Astrocyte of the cerebellum (primary cell): Measurements from ENCODE around the gene SPATA45.

Experiments
- DNase-seq: peaks from one replicate; pipeline ENCODE4 v3.0.0-alpha.2; 2011; ENCODE audit warnings: low read depth
- H3K4me3 ChIP-seq: 2 replicates; pipeline ENCODE4 v1.5.1; 2011; ENCODE audit warnings: mild to moderate bottlenecking, low read depth, low read length, moderate library complexity
- CTCF ChIP-seq: IDR thresholded peaks from 2 replicates; pipeline ENCODE4 v1.5.1; 2012; ENCODE audit warnings: low read length, low read depth, moderate library complexity, mild to moderate bottlenecking; ENCODE audit errors: missing control alignments
- in situ Hi-C: cut with HindIII; loops from 2 replicates; pipeline ENCODE4 v1.10.0; 2017; ENCODE audit warnings: low sequenced_read_pairs

The SPATA45 gene

DNA sequence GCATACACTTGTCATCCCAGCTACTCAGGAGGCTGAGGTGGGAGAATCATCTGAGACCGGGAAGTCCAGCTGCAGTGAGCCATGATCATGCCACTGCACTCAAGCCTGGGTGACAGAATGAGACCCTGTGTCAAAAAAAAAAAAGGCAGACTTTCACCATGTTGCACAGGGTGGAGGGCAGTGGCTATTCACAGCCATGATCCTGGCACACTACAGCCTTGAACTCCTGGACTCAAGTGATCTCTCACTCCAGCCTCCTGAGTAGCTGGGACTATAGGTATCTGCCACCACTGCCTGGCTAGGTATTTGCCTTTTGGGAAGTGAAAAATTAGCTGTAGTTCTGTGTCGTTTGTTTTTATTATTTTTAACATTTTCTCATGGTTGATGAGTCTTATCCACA lies 19.1 kb downstream of the SPATA45 start:
- in situ Hi-C loops, result no loop called here
- DNase-seq, result no peak
- TF ChIP-seq CTCF, result no peak
- H3K4me3 ChIP-seq, result no peak overlapping the region

GRCh38 chr1:212827831-212828278 lies 19.6 kb downstream of the SPATA45 start:
- in situ Hi-C loops, result no loop called here
- no peak for DNase-seq
- no peak overlapping the region for H3K4me3 ChIP-seq
- no peak for TF ChIP-seq CTCF

- DNase-seq, result no peak
- H3K4me3 ChIP-seq, result no peak overlapping the region
- in situ Hi-C loops, result no loop called here
- TF ChIP-seq CTCF, result no peak
Observed at GRCh38 chr1:212827171-212827776, 20.2 kb downstream of the SPATA45 start.

DNA sequence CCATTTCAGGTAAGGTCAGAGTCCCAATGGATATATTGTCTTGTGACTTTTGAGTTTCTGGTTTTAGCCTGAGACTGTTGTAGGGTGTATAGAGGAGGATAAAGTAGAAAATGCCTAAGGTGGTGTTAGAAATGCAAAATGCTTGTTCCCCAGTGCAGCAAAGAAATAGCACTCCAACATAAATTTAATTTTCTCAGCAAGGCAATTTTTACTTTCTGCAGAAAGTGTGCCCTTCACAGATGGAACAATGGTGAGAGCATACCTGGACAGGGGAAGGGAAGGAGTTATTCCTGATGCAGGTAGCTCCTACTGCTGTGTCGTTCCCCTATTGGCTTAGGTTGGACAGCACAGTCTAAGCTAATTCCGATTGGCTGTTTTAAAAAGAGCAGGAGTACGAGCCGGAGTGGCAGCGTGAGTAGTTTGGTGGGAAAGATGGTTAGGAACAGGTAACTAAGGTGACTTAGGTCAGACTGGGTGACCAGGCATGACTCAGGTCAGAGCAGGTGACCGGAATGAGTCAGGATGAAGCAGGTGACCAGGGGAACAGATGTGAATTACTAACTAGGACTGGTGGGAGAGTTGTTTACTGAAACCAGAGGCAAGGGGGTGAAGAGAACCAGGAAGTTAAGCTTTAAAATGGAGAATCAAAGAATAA lies 21.5 kb downstream of the SPATA45 start:
- DNase-seq, result no peak
- no peak overlapping the region for H3K4me3 ChIP-seq
- TF ChIP-seq CTCF, result no peak
- in situ Hi-C loops, result no loop called here

DNA sequence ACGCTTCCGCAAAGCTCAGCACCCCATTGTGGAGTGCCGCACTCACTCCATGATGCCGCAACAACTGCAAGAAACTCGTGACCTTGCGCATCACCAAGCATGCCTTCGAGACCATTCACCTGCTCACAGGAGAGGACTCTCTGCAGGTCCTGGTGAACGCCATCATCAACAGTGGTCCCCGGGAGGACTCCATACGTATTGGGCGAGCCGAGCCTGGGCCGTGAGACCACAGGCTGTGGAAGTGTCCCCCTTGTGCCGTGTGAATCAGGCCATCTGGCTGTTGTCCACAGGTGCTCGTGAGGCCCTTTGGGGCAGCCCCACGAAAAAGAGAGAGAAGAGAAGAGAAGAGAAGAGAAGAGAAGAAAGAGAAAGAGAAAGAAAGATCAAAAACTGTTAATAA lies 23.2 kb downstream of the SPATA45 start:
- in situ Hi-C loops, result no loop called here
- no peak for DNase-seq
- no peak for TF ChIP-seq CTCF
- H3K4me3 ChIP-seq, result no peak overlapping the region

DNA sequence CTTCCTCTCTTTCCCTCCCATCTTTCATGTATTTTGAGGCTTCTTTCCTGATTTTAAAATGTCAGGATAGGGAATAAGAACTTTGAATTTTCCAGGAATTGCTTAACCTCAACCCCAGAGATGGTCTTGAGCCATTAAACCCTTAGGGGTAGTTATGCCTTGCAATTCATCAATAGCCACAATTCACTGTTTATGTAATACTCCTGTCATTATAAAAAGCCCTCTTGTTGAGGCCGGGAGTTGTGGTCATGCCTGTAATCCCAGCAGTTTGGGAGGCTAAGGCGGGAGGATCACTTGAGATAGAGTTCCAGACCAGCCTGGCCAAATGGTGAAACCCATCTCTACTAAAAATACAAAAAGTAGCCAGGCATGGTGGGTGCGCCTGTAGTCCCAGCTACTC lies 24.5 kb downstream of the SPATA45 start:
- no peak for TF ChIP-seq CTCF
- in situ Hi-C loops, result no loop called here
- H3K4me3 ChIP-seq, result no peak overlapping the region
- DNase-seq, result no peak
